ENCODE data around the gene MCF2L2.

The MCF2L2 gene

DNA sequence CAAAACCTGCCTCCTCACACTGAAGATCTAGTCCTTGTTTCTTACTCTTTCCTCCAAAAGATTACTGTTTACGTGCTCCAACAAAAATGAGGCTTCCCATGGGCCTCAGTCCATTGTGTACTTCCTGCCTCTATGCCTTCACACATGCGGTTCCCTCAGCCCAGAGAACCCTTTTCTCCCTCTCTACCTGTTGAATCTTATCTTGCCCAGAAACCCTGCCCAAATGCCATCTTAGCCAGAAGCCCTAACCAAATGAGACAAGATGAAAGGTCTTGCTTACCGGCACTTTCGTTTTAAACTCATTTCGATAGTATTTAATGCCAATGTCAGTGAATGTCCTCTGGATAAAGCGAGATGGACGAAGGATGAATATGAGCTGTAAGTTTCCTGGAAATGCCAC lies 89.9 kb downstream of the MCF2L2 start:
- POLR2A ChIA-PET: no interaction called here
- Histone ChIP-seq H3K9me3 (ENCODE audit: control insufficient read depth, insufficient read depth, low read depth, low read length) (no peaks in the 10 kb centered on the region), H3K4me1 (ENCODE audit: control insufficient read depth, insufficient read depth, low read length) (no peaks in the 10 kb centered on the region), H3K4me3 (ENCODE audit: low read depth, low read length) (no peak overlapping the region), H3K27ac (ENCODE audit: extremely low read depth, low read depth, low read length) (no peak overlapping the region), H3K36me3 (ENCODE audit: control insufficient read depth in 2 of 2, insufficient read depth in 1 of 2, low read length in 2 of 2) (no peaks in the 10 kb centered on the region)
- CTCF ChIA-PET: no interaction called here
- TF ChIP-seq ZNF335 (tag by site-specific recombination; conservative IDR thresholded peaks at IDR 0.05) (no peak), ZNF560 (tag by site-specific recombination; IDR thresholded peaks at IDR 0.05; ENCODE audit: borderline replicate concordance) (no peak), ZBTB20 (tag by site-specific recombination; IDR thresholded peaks at IDR 0.05) (no peak), KLF9 (tag by site-specific recombination; IDR thresholded peaks at IDR 0.05; ENCODE audit: low read depth) (no peak), ZNF202 (tag by site-specific recombination; IDR thresholded peaks at IDR 0.05; ENCODE audit: borderline replicate concordance) (no peak), ZNF76 (tag by site-specific recombination; IDR thresholded peaks at IDR 0.05; ENCODE audit: borderline replicate concordance, low read depth) (no peak), SCRT1 (tag by site-specific recombination; IDR thresholded peaks at IDR 0.05; ENCODE audit: borderline replicate concordance) (peak; percentile 55; the same call in 1 of the 2 replicates), ZNF610 (tag by site-specific recombination; IDR thresholded peaks at IDR 0.05; ENCODE audit: borderline replicate concordance) (no peak), SCRT2 (tag by site-specific recombination; IDR thresholded peaks at IDR 0.05) (peak; percentile 55), ZNF19 (tag by site-specific recombination; IDR thresholded peaks at IDR 0.05; ENCODE audit: low read depth) (no peak), ZNF169 (tag by site-specific recombination; IDR thresholded peaks at IDR 0.05) (no peak), SP3 (tag by site-specific recombination; IDR thresholded peaks at IDR 0.05) (no peak), BCL11B (tag by site-specific recombination; IDR thresholded peaks at IDR 0.05; ENCODE audit: low read depth) (no peak), ZNF214 (tag by site-specific recombination; IDR thresholded peaks at IDR 0.05; ENCODE audit: borderline replicate concordance) (no peak), ZNF146 (tag by site-specific recombination; IDR thresholded peaks at IDR 0.05) (no peak)
- TF ChIP-seq, protein P1, sequence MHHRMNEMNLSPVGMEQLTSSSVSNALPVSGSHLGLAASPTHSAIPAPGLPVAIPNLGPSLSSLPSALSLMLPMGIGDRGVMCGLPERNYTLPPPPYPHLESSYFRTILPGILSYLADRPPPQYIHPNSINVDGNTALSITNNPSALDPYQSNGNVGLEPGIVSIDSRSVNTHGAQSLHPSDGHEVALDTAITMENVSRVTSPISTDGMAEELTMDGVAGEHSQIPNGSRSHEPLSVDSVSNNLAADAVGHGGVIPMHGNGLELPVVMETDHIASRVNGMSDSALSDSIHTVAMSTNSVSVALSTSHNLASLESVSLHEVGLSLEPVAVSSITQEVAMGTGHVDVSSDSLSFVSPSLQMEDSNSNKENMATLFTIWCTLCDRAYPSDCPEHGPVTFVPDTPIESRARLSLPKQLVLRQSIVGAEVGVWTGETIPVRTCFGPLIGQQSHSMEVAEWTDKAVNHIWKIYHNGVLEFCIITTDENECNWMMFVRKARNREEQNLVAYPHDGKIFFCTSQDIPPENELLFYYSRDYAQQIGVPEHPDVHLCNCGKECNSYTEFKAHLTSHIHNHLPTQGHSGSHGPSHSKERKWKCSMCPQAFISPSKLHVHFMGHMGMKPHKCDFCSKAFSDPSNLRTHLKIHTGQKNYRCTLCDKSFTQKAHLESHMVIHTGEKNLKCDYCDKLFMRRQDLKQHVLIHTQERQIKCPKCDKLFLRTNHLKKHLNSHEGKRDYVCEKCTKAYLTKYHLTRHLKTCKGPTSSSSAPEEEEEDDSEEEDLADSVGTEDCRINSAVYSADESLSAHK (tag by site-specific recombination; IDR thresholded peaks at IDR 0.05): no peak

DNA sequence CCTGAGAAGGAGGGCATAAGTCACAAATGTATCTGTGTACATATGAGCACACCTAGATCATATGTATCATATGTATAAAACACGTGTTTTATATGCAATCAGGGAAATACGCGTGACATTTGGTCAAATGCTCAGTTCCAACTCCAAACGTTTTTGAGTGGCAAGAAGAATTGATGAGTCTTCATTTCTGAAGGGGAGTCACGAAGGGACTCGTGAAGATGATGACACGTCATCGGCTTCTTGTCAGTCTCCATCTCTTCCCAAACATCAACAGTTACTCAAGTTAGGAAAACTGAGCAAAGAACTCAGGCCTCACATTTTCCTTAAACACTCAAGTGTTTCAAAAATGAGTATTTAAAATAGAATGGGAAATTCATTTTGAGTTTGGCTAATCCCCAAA lies 95.9 kb downstream of the MCF2L2 start:
- TF ChIP-seq ZNF138 (tag by site-specific recombination; IDR thresholded peaks at IDR 0.05; ENCODE audit: borderline replicate concordance): no peak
- no peak for TF ChIP-seq ZFP41 (tag by site-specific recombination; IDR thresholded peaks at IDR 0.05; ENCODE audit: borderline replicate concordance)
- TF ChIP-seq, protein P2, sequence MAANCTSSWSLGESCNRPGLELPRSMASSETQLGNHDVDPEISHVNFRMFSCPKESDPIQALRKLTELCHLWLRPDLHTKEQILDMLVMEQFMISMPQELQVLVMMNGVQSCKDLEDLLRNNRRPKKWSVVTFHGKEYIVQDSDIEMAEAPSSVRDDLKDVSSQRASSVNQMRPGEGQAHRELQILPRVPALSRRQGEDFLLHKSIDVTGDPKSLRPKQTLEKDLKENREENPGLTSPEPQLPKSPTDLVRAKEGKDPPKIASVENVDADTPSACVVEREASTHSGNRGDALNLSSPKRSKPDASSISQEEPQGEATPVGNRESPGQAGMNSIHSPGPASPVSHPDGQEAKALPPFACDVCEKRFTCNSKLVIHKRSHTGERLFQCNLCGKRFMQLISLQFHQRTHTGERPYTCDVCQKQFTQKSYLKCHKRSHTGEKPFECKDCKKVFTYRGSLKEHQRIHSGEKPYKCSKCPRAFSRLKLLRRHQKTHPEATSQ (tag by site-specific recombination; IDR thresholded peaks at IDR 0.05): no peak
- TF ChIP-seq ZNF23 (tag by site-specific recombination; IDR thresholded peaks at IDR 0.05; ENCODE audit: borderline replicate concordance): no peak
- no peak for TF ChIP-seq ZNF157 (tag by site-specific recombination; IDR thresholded peaks at IDR 0.05)
- ChIA-PET POLR2A (no interaction called here), CTCF (no interaction called here)

More for the DNA sequence above, 95.9 kb downstream of the MCF2L2 start:
- no peak overlapping the region for H3K27ac ChIP-seq (ENCODE audit: extremely low read depth, low read depth, low read length)
- no peaks in the 10 kb centered on the region for H3K9me3 ChIP-seq (ENCODE audit: control insufficient read depth, insufficient read depth, low read depth, low read length)
- no peaks in the 10 kb centered on the region for H3K36me3 ChIP-seq (ENCODE audit: control insufficient read depth in 2 of 2, insufficient read depth in 1 of 2, low read length in 2 of 2)
- no peak overlapping the region for H3K4me3 ChIP-seq (ENCODE audit: low read depth, low read length)
- H3K4me1 ChIP-seq (ENCODE audit: control insufficient read depth, insufficient read depth, low read length): no peaks in the 10 kb centered on the region
